HEK293T (cell line): ENCODE data around the gene STON2.

ENCODE experiments used
- FOXA1 ChIP-seq: fragments of 450-650 bp; IDR thresholded peaks from 2 replicates; pipeline ENCODE4 v1.6.1; 2016; ENCODE audit warnings: mild to moderate bottlenecking
- HDGF ChIP-seq: fragments of 450-650 bp; IDR thresholded peaks from 2 replicates; pipeline ENCODE4 v1.6.1; 2017; ENCODE audit warnings: antibody characterized with exemption, borderline replicate concordance
- SP1 ChIP-seq: fragments of 450-650 bp; IDR thresholded peaks from 2 replicates; pipeline ENCODE4 v1.6.1; 2017
- SUZ12 ChIP-seq: fragments of 450-650 bp; IDR thresholded peaks from 2 replicates; pipeline ENCODE4 v1.6.1; 2016; ENCODE audit warnings: mild to moderate bottlenecking
- ZNF384 ChIP-seq: fragments of 450-650 bp; IDR thresholded peaks from 2 replicates; pipeline ENCODE4 v1.6.1; 2016

DNA sequence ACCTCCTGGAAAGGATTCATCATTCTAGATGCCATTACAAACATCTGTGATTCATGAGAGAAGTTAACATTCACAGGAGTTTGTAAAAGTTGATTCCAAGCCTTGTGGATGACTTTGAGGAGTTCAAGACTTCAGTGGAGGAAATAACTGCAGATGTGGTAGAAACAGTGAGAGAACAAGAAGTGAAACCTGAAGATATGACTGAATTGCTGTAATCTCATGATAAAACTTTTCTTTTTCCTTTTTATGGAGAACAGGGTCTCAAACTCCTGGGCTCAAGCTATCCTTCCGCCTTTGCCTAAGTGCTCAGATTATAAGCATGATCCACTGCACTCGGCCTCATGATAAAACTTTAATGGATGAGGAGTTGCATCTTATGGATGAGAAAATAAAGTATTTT, 114.9 kb downstream of the STON2 start:
- no peak for TF ChIP-seq SUZ12
- no peak for TF ChIP-seq HDGF
- TF ChIP-seq FOXA1, result no peak
- TF ChIP-seq ZNF384, result no peak
- no peak for TF ChIP-seq SP1
